H1 (cell line): Measurements from ENCODE around the gene CCSER2. TPM values are rescaled to one million over a fixed set of nuclear protein-coding genes. Genes with fewer than 3 reads are reported as not detected.

ENCODE experiments used
- CTCF ChIA-PET: fragments of 300-600 bp; sonication (Branson Sonifier 250); formaldehyde crosslinking; loops from one replicate; lab custom pipeline; 2021; ENCODE audit not compliant: partially characterized antibody; lab: Charles Lee
- POLR2A ChIA-PET: fragments of 300-600 bp; sonication (Branson Sonifier 250); formaldehyde crosslinking; loops from one replicate; lab custom pipeline; 2021; ENCODE audit warnings: inconsistent platforms; ENCODE audit not compliant: partially characterized antibody; lab: Charles Lee
- DNase-seq, 2 experiments: peaks; one replicate each; pipeline versions ENCODE4 v3.0.0 to v3.0.0-alpha.2; 2010 to 2022; ENCODE audit warnings: low spot score in 2 of 2, low read depth in 1 of 2, mixed read lengths in 1 of 2
- FAIRE-seq: peaks from 2 replicates; lab custom pipeline; 2011; peaks lifted over from hg19 to GRCh38; lab: Jason Lieb, UNC
- H2AFZ ChIP-seq: 2 replicates; pipeline ENCODE4 v1.8.1; 2012; ENCODE audit warnings: low read length, inconsistent platforms
- H2AK5ac ChIP-seq: 2 replicates; pipeline ENCODE4 v1.6.1; 2013; ENCODE audit warnings: low read depth, low read length
- H2BK120ac ChIP-seq: replicated peaks from 2 replicates; pipeline ENCODE3; 2013; ENCODE audit warnings: low read depth, low read length, inconsistent platforms
- H2BK12ac ChIP-seq: 2 replicates; pipeline ENCODE4 v1.6.1; 2013; ENCODE audit warnings: low read depth, low read length
- H2BK15ac ChIP-seq: 2 replicates; pipeline ENCODE4 v1.6.1; 2013; ENCODE audit warnings: low read length
- H2BK20ac ChIP-seq: 2 replicates; pipeline ENCODE4 v1.6.1; 2013; ENCODE audit warnings: low read length
- H2BK5ac ChIP-seq: 2 replicates; pipeline ENCODE4 v1.6.1; 2013; ENCODE audit warnings: low read depth, low read length
- H3K14ac ChIP-seq: 2 replicates; pipeline ENCODE4 v1.6.1; 2013; ENCODE audit warnings: inconsistent platforms; ENCODE audit not compliant: insufficient read length
- H3K18ac ChIP-seq: 2 replicates; pipeline ENCODE4 v1.6.1; 2013; ENCODE audit warnings: low read length; ENCODE audit errors: extremely low read depth
- H3K23ac ChIP-seq: 2 replicates; pipeline ENCODE4 v1.6.1; 2013; ENCODE audit warnings: inconsistent platforms; ENCODE audit not compliant: insufficient read length
- H3K23me2 ChIP-seq: 2 replicates; pipeline ENCODE4 v1.6.1; 2013; ENCODE audit warnings: low read depth, low read length
- H3K27ac ChIP-seq: 2 replicates; pipeline ENCODE4 v1.6.1; 2011; ENCODE audit warnings: low read depth, low read length, inconsistent platforms
- H3K27me3 ChIP-seq, 4 experiments: replicated peaks in 1 of 4; 1 replicate in 1 of 4; 2 replicates in 3 of 4; pipeline versions ENCODE4 v1.6.1 to v1.8.1; 2011 to 2013; ENCODE audit warnings: low read length in 3 of 4, mild to moderate bottlenecking in 3 of 4, inconsistent platforms in 2 of 4, mixed read lengths in 2 of 4, moderate library complexity in 1 of 4; ENCODE audit not compliant: control insufficient read depth in 3 of 4, insufficient read depth in 3 of 4; ENCODE audit errors: extremely low read depth in 1 of 4
- H3K36me3 ChIP-seq, 4 experiments: 2 replicates each; pipeline versions ENCODE4 v1.6.1 to v1.8.1; 2011 to 2013; ENCODE audit warnings: mild to moderate bottlenecking in 4 of 4, low read length in 3 of 4, moderate library complexity in 2 of 4, control low read depth in 1 of 4, inconsistent platforms in 1 of 4; ENCODE audit not compliant: insufficient read depth in 4 of 4, control insufficient read depth in 2 of 4
- H3K4ac ChIP-seq: replicated peaks from 2 replicates; pipeline ENCODE3; 2013; ENCODE audit warnings: low read length, low read depth, mixed read lengths, inconsistent platforms; ENCODE audit not compliant: insufficient read length
- H3K4me1 ChIP-seq, 4 experiments: replicated peaks in 1 of 4; 1 replicate in 1 of 4; 2 replicates in 3 of 4; pipeline versions ENCODE4 v1.6.1 to v1.8.1; 2011 to 2013; ENCODE audit warnings: low read length in 3 of 4, inconsistent platforms in 2 of 4, mixed read lengths in 1 of 4; ENCODE audit not compliant: insufficient read depth in 4 of 4, control insufficient read depth in 3 of 4
- H3K4me2 ChIP-seq, 2 experiments: 2 replicates each; pipeline versions ENCODE4 v1.6.1 to v1.8.1; 2011 to 2013; ENCODE audit warnings: low read depth in 2 of 2, low read length in 2 of 2, control low read depth in 1 of 2, inconsistent platforms in 1 of 2, mild to moderate bottlenecking in 1 of 2; ENCODE audit not compliant: insufficient read depth in 1 of 2
- H3K4me3 ChIP-seq, 4 experiments: fragments of 200-600, 300-600 bp in 1 of 4; sonication (generic), shearing (Covaris generic), sonication (Bioruptor Twin) in 1 of 4; 2 replicates each; pipeline versions ENCODE4 v1.5.1 to v1.8.1; 2011 to 2016; ENCODE audit warnings: low read length in 4 of 4, low read depth in 3 of 4, control low read depth in 2 of 4, inconsistent platforms in 2 of 4, mild to moderate bottlenecking in 2 of 4, mixed read lengths in 1 of 4, moderate library complexity in 1 of 4; ENCODE audit not compliant: insufficient read depth in 2 of 4; ENCODE audit errors: extremely low read depth in 1 of 4
- H3K56ac ChIP-seq: replicated peaks from 2 replicates; pipeline ENCODE3; 2013; ENCODE audit warnings: low read depth, mild to moderate bottlenecking, mixed read lengths, low read length, inconsistent platforms; ENCODE audit not compliant: insufficient read length
- H3K79me1 ChIP-seq: 2 replicates; pipeline ENCODE4 v1.6.1; 2013; ENCODE audit warnings: low read depth, low read length, control low read depth
- H3K79me2 ChIP-seq, 2 experiments: 2 replicates each; pipeline versions ENCODE4 v1.6.1 to v1.8.1; 2012 to 2013; ENCODE audit warnings: low read length in 2 of 2, mild to moderate bottlenecking in 2 of 2, inconsistent platforms in 1 of 2; ENCODE audit not compliant: insufficient read depth in 2 of 2, control insufficient read depth in 1 of 2
- H3K9ac ChIP-seq, 4 experiments: replicated peaks in 1 of 4; 1 replicate in 1 of 4; 2 replicates in 3 of 4; pipeline versions ENCODE4 v1.6.1 to v1.8.1; 2011 to 2013; ENCODE audit warnings: low read depth in 3 of 4, low read length in 3 of 4, control low read depth in 2 of 4, mild to moderate bottlenecking in 2 of 4, moderate library complexity in 2 of 4, inconsistent platforms in 1 of 4; ENCODE audit errors: extremely low read depth in 1 of 4
- H3K9me3 ChIP-seq, 2 experiments: 2 replicates each; pipeline versions ENCODE4 v1.6.1 to v1.8.1; 2012 to 2013; ENCODE audit warnings: mild to moderate bottlenecking in 2 of 2, moderate library complexity in 2 of 2, control low read depth in 1 of 2, inconsistent platforms in 1 of 2, low read depth in 1 of 2, low read length in 1 of 2, mixed read lengths in 1 of 2; ENCODE audit not compliant: insufficient read depth in 2 of 2
- H4K20me1 ChIP-seq, 2 experiments: replicated peaks in 1 of 2; 2 replicates each; pipeline versions ENCODE3 to v1.8.1; 2011 to 2013; ENCODE audit warnings: inconsistent platforms in 2 of 2, low read length in 2 of 2, mild to moderate bottlenecking in 1 of 2; ENCODE audit not compliant: insufficient read depth in 2 of 2, control insufficient read depth in 1 of 2
- H4K5ac ChIP-seq: 2 replicates; pipeline ENCODE4 v1.6.1; 2013; ENCODE audit warnings: low read length, low read depth, mixed read lengths, inconsistent platforms; ENCODE audit not compliant: insufficient read length
- H4K8ac ChIP-seq: 2 replicates; pipeline ENCODE4 v1.8.0; 2013; ENCODE audit warnings: mild to moderate bottlenecking, moderate library complexity, low read length, inconsistent platforms; ENCODE audit not compliant: insufficient read depth; ENCODE audit errors: extremely low read depth
- H4K91ac ChIP-seq: replicated peaks from 2 replicates; pipeline ENCODE3; 2013; ENCODE audit warnings: low read length, mixed read lengths, inconsistent platforms; ENCODE audit not compliant: insufficient read length
- BRCA1 ChIP-seq: IDR thresholded peaks from 2 replicates; pipeline ENCODE4 v1.6.1; 2012; ENCODE audit warnings: low read depth, low read length, improper control_type of control experiment
- EZH2 ChIP-seq: fragments of 200-600 bp; sonication (generic); IDR thresholded peaks from 2 replicates; pipeline ENCODE4 v1.7.1; 2012; ENCODE audit warnings: low read depth, mild to moderate bottlenecking, moderate library complexity, low read length, inconsistent platforms; ENCODE audit not compliant: severe bottlenecking
- MAFK ChIP-seq: IDR thresholded peaks from 2 replicates; pipeline ENCODE4 v1.6.1; 2012; ENCODE audit warnings: low read depth, mild to moderate bottlenecking, improper control_type of control experiment, low read length
- RXRA ChIP-seq: IDR thresholded peaks from 2 replicates; pipeline ENCODE4 v1.6.1; 2011; ENCODE audit warnings: low read depth, mild to moderate bottlenecking, low read length, moderate library complexity; ENCODE audit not compliant: insufficient read depth
- TCF12 ChIP-seq: IDR thresholded peaks from 2 replicates; pipeline ENCODE4 v1.6.1; 2011; ENCODE audit warnings: low read depth, mild to moderate bottlenecking, low read length
- WGBS, 2 experiments: shearing (Covaris generic) in 1 of 2; methylation state at CpG; one replicate each; pipeline versions ENCODE4 v1.1.6 to v1.1.7; 2013 to 2015; ENCODE audit warnings: low lambda C conversion rate in 2 of 2, mixed read lengths in 2 of 2, inconsistent platforms in 1 of 2, low coverage in 1 of 2, missing lambda C conversion rate in 1 of 2; ENCODE audit not compliant: insufficient replicate concordance in 2 of 2, insufficient coverage in 1 of 2, insufficient read length in 1 of 2; ENCODE audit errors: extremely low coverage in 1 of 2, missing lambda C conversion rate in 1 of 2; 5-methylcytosine and 5-hydroxymethylcytosine counted together
- polyA plus RNA-seq, 7 experiments: library from polyadenylated mRNA; depleted of rRNA in 3 of 7; stranded (reverse) in 5 of 7; unstranded in 2 of 7; fragments of >200 nt in 5 of 7; fragments of 200-250 nt in 2 of 7; gene quantifications; 1 replicate in 5 of 7; 2 replicates in 1 of 7; 4 replicates in 1 of 7; pipeline versions ENCODE4 v1.2.1 to v1.2.3, GENCODE V29; 2011 to 2013; ENCODE audit warnings: missing spikeins in 2 of 7, mixed read lengths in 2 of 7
- total RNA-seq: library from RNA; stranded (reverse); fragmentation: NEBNext Ultra II Directional; extraction: Animal tissue kit (Norgen Biotek cat#: 25700); gene quantifications from 2 replicates; pipeline ENCODE4 v1.2.1, GENCODE V29; 2021

CCSER2 gene
- total and polyA plus RNA-seq, 2 of the 8 experiments (the other 6 are each of a cell fraction or from before 2014, with no cell fraction given), result 6.9 to 30.5 TPM

GRCh38 chr10:84344526-84344925 is 16.1 kb downstream of the CCSER2 start:
- no peak overlapping the region for H2AK5ac ChIP-seq
- H3K27me3 ChIP-seq, result no peaks in the 10 kb centered on the region
- no peaks in the 10 kb centered on the region for H3K23me2 ChIP-seq
- no peak overlapping the region for H2AFZ ChIP-seq
- H4K5ac ChIP-seq, result no peak overlapping the region
- FAIRE-seq (no peak), DNase-seq (no peak)
- H3K9me3 ChIP-seq, result peaks cover 0 to 14% of the 10 kb centered on the region in 2 experiments; a peak in 1 of 4 replicates
- H3K18ac ChIP-seq, result no peak overlapping the region
- H2BK15ac ChIP-seq, result no peak overlapping the region
- no peak overlapping the region for H3K27ac ChIP-seq
- no peak overlapping the region for H3K4ac ChIP-seq
- H3K4me2 ChIP-seq, result no peak overlapping the region
- no peak overlapping the region for H4K91ac ChIP-seq
- H3K79me1 ChIP-seq, result no peaks in the 10 kb centered on the region
- H3K23ac ChIP-seq, result no peak overlapping the region
- no peak overlapping the region for H2BK20ac ChIP-seq
- H4K20me1 ChIP-seq, result peaks cover 0 to 2% of the 10 kb centered on the region in 2 experiments
- H2BK5ac ChIP-seq, result no peak overlapping the region
- no peak overlapping the region for H2BK12ac ChIP-seq
- no peak overlapping the region for H3K14ac ChIP-seq
- peaks cover 0 to 53% of the 10 kb centered on the region in 2 experiments; a peak in 2 of 4 replicates for H3K79me2 ChIP-seq
- no peak for TF ChIP-seq MAFK
- no peak for TF ChIP-seq BRCA1
- TF ChIP-seq RXRA, result no peak
- no peak for TF ChIP-seq TCF12
- no peak for TF ChIP-seq EZH2
- no peak overlapping the region for H3K56ac ChIP-seq
- no peak overlapping the region for H2BK120ac ChIP-seq
- no peak overlapping the region for H4K8ac ChIP-seq
- H3K36me3 ChIP-seq, result peaks cover 0 to 2% (median 0%) of the 10 kb centered on the region in 4 experiments; a peak in 1 of 8 replicates
- ChIA-PET CTCF (interaction anchor here (1.0 to 3.9 kb wide), 4 partner anchors 7 to 85 kb away, joined by 3 to 31 read pairs (median 7); no protein-coding TSS in a partner anchor), POLR2A (interaction anchor here (1.4 kb wide), 1 partner anchor 10 kb away, joined by 5 read pairs; no protein-coding TSS in a partner anchor)
- no peak overlapping the region for H3K4me3 ChIP-seq
- no peak overlapping the region for H3K9ac ChIP-seq
- WGBS, 2 experiments, result 87% methylated on average over 4 of the region's 4 CpGs; no CpG with 5 or more reads in 1 of the 2 experiments
- peaks cover 0 to 10% (median 3%) of the 10 kb centered on the region in 4 experiments; a peak in 3 of 7 replicates for H3K4me1 ChIP-seq
